WTC11 (cell line): ENCODE data around the gene TOMM7. TPM values are rescaled to one million over a fixed set of nuclear protein-coding genes. Genes with fewer than 3 reads are reported as not detected.

ENCODE experiments used
- ATAC-seq: fragments of 200-7000 bp; cut with Tn5 transposase; 2 replicates; pipeline ENCODE4 v1.10.0; 2021; ENCODE audit warnings: mild to moderate bottlenecking, moderate library complexity
- CTCF ChIA-PET: fragments of 300-600 bp; sonication (Branson Sonifier 250); formaldehyde crosslinking; loops from one replicate; lab custom pipeline; 2021; ENCODE audit warnings: antibody characterized with exemption; lab: Charles Lee
- POLR2A ChIA-PET: fragments of 350-600 bp; sonication (Branson Sonifier 250); formaldehyde crosslinking; loops from one replicate; lab custom pipeline; 2021; ENCODE audit warnings: antibody characterized with exemption; lab: Charles Lee
- DNase-seq: peaks from one replicate; pipeline ENCODE4 v3.0.0; 2021; ENCODE audit warnings: low spot score
- H3K27ac Mint-ChIP-seq: 2 replicates; pipeline ENCODE4 v1.8.0; 2021; ENCODE audit warnings: mixed read lengths
- H3K27me3 Mint-ChIP-seq: 2 replicates; pipeline ENCODE4 v1.8.0; 2021; ENCODE audit warnings: low read depth, mild to moderate bottlenecking, moderate library complexity, mixed read lengths
- H3K36me3 Mint-ChIP-seq: 2 replicates; pipeline ENCODE4 v1.8.0; 2021; ENCODE audit warnings: mixed read lengths
- H3K4me1 Mint-ChIP-seq: 2 replicates; pipeline ENCODE4 v1.8.0; 2022; ENCODE audit warnings: mixed read lengths
- H3K4me3 Mint-ChIP-seq: 2 replicates; pipeline ENCODE4 v1.8.0; 2021; ENCODE audit warnings: mild to moderate bottlenecking, moderate library complexity, mixed read lengths
- H3K9me3 Mint-ChIP-seq: 2 replicates; pipeline ENCODE4 v1.8.0; 2021; ENCODE audit warnings: mixed read lengths
- AFF4 ChIP-seq: sonication (generic); formaldehyde crosslinking; IDR thresholded peaks from 2 replicates; pipeline ENCODE4 v1.8.1; 2023; ENCODE audit warnings: mild to moderate bottlenecking, missing genetic modification reagents, borderline replicate concordance
- AR ChIP-seq: fragments of 250-450 bp; sonication (Bioruptor Pico); IDR thresholded peaks from 2 replicates; pipeline ENCODE4 v1.9.0; 2021; ENCODE audit warnings: mild to moderate bottlenecking
- ERG ChIP-seq: fragments of 250-450 bp; sonication (Bioruptor Pico); IDR thresholded peaks from 2 replicates; pipeline ENCODE4 v1.8.0; 2021; ENCODE audit warnings: mild to moderate bottlenecking
- FOXK1 ChIP-seq: sonication (generic); formaldehyde crosslinking; IDR thresholded peaks from 2 replicates; pipeline ENCODE4 v1.8.0; 2022; ENCODE audit warnings: mild to moderate bottlenecking, moderate library complexity, missing genetic modification reagents
- OVOL2 ChIP-seq: fragments of 250-450 bp; sonication (Bioruptor Pico); IDR thresholded peaks from 2 replicates; pipeline ENCODE4 v1.9.0; 2021; ENCODE audit warnings: mild to moderate bottlenecking, borderline replicate concordance
- PREB ChIP-seq: sonication (generic); formaldehyde crosslinking; IDR thresholded peaks from 2 replicates; pipeline ENCODE4 v1.8.1; 2022; ENCODE audit warnings: mild to moderate bottlenecking, missing genetic modification reagents, moderate library complexity, borderline replicate concordance
- STAT6 ChIP-seq: sonication (generic); formaldehyde crosslinking; conservative IDR thresholded peaks from 2 replicates; pipeline ENCODE4 v1.8.1; 2023; ENCODE audit warnings: mild to moderate bottlenecking, low read depth, missing genetic modification reagents, moderate library complexity
- USF1 ChIP-seq: sonication (generic); formaldehyde crosslinking; IDR thresholded peaks from 2 replicates; pipeline ENCODE4 v1.8.0; 2022; ENCODE audit warnings: mild to moderate bottlenecking, missing genetic modification reagents
- ZNF138 ChIP-seq: sonication (generic); formaldehyde crosslinking; conservative IDR thresholded peaks from 2 replicates; pipeline ENCODE4 v1.8.1; 2022; ENCODE audit warnings: mild to moderate bottlenecking, moderate library complexity, missing genetic modification reagents
- ZNF219 ChIP-seq: sonication (generic); formaldehyde crosslinking; IDR thresholded peaks from 2 replicates; pipeline ENCODE4 v1.8.0; 2023; ENCODE audit warnings: missing genetic modification reagents, mild to moderate bottlenecking, borderline replicate concordance
- ZNF232 ChIP-seq: sonication (generic); formaldehyde crosslinking; IDR thresholded peaks from 2 replicates; pipeline ENCODE4 v1.8.0; 2022; ENCODE audit warnings: mild to moderate bottlenecking, missing genetic modification reagents
- ZNF317 ChIP-seq: sonication (generic); formaldehyde crosslinking; IDR thresholded peaks from 2 replicates; pipeline ENCODE4 v1.8.1; 2023; ENCODE audit warnings: low read depth, mild to moderate bottlenecking, moderate library complexity, missing genetic modification reagents, borderline replicate concordance
- ZNF671 ChIP-seq: fragments of 250-450 bp; sonication (Bioruptor Pico); IDR thresholded peaks from 2 replicates; pipeline ENCODE4 v1.8.0; 2021; ENCODE audit warnings: mild to moderate bottlenecking
- total RNA-seq: library from RNA; stranded (reverse); gene quantifications from 3 replicates; pipeline ENCODE4 v1.2.3, GENCODE V29; 2021

Gene TOMM7
- total RNA-seq, 1 experiment from 2014 or later = 500 TPM

- no peak overlapping the region for H3K27ac Mint-ChIP-seq
- DNase-seq = no peak
- H3K4me3 Mint-ChIP-seq = no peak overlapping the region
- no peak for ATAC-seq
- ChIA-PET POLR2A (no interaction called here), CTCF (interaction anchor here (0.6 kb wide), 1 partner anchor 8 kb away, joined by 4 read pairs; no protein-coding TSS in a partner anchor)
- peaks cover 22% of the 10 kb centered on the region for H3K4me1 Mint-ChIP-seq
- no peaks in the 10 kb centered on the region for H3K36me3 Mint-ChIP-seq
- TF ChIP-seq PREB (CRISPR knock-in tag) (no peak), STAT6 (no peak), ZNF138 (CRISPR knock-in tag) (no peak), ERG (no peak), USF1 (no peak), AR (CRISPR knock-in tag) (no peak), ZNF232 (no peak), ZNF317 (CRISPR knock-in tag) (no peak), OVOL2 (CRISPR knock-in tag) (no peak)
- no peaks in the 10 kb centered on the region; the same call in 1 of the 2 replicates for H3K9me3 Mint-ChIP-seq
- no peaks in the 10 kb centered on the region; the same call in none of the 2 replicates for H3K27me3 Mint-ChIP-seq
Measured at GRCh38 chr7:22845221-22845834, 22.7 kb upstream of the TOMM7 start.

GRCh38 chr7:22843681-22844309 lies 21.1 kb upstream of the TOMM7 start:
- no peak overlapping the region for H3K27ac Mint-ChIP-seq
- ATAC-seq (no peak), DNase-seq (no peak)
- H3K36me3 Mint-ChIP-seq = no peaks in the 10 kb centered on the region
- no peaks in the 10 kb centered on the region; the same call in none of the 2 replicates for H3K27me3 Mint-ChIP-seq
- CTCF ChIA-PET = no interaction called here
- TF ChIP-seq ZNF671 (CRISPR knock-in tag) (no peak), FOXK1 (CRISPR knock-in tag) (no peak), ZNF219 (CRISPR knock-in tag) (no peak), AFF4 (no peak)
- POLR2A ChIA-PET = no interaction called here
- no peaks in the 10 kb centered on the region; the same call in 1 of the 2 replicates for H3K9me3 Mint-ChIP-seq
- no peak overlapping the region for H3K4me3 Mint-ChIP-seq
- peaks cover 22% of the 10 kb centered on the region for H3K4me1 Mint-ChIP-seq
